HG02870 (cell line): ENCODE data around the gene ABCA5.
"Not testable (repeated sequence)": the region's sequence is repeated elsewhere in the genome, so short reads cannot be mapped to it uniquely, and the experiment has no call there.

ENCODE experiments used
- ATAC-seq: cut with Tn5 transposase; IDR thresholded peaks from one replicate; pipeline ENCODE4 v1.9.1; 2021; ENCODE audit warnings: mild to moderate bottlenecking, moderate library complexity; ENCODE audit not compliant: unreplicated experiment

ABCA5 gene

DNA sequence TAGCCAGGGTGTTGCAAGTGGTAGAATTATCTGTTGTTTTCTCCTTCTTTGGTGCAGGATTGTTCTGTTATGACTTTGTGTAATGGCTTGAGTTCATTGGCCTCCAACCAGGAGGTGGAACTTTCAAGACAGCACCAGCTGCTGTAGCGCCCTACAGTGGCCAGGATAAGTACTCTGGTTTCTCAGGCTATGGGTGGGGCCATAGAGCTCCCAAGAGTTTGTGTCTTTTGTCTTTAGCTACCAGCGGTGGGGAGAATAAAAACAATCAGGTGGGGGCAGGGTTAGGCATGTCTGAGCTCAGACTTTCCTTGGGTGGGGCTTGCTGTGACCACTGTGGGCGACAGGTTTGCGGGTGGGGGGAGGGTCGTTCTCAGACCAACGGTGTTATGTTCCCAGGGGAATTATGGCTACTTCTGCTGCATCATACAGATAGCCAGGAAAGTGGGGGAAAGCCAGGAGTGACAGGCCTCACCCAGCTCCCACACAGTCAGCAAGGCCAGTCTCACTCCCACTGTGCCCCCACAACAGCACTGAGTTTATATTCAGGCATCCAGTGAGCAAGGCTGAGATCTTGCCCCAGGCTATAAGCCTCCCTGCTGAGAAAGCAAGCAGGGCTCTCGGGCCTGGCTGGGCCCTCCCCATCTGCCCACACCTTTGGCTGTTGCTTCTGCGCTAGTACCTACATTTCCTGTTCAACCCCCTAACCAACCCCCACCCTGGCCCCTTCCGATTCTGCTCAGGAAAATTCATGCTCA lies 113.7 kb downstream of the ABCA5 start:
- no peak for ATAC-seq

DNA sequence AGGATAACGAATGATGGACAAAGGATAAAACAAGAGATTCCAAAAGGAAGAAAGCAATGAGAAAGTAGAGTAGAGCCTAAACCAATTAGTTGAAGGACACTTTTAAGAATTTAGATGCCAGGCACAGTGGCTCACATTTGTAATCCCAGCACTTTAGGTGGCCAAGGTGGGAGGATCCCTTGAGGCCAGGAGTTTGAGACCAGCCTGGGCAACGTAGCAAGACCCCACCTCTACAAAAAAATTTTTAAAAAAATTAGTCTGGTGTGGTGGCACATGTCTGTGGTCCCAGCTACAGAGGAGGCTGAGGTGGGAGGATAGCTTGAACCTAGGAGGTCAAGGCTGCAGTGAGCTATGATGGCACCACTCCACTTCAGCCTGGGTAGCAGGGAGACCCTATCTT lies 118.3 kb downstream of the ABCA5 start:
- ATAC-seq, result no peak

DNA sequence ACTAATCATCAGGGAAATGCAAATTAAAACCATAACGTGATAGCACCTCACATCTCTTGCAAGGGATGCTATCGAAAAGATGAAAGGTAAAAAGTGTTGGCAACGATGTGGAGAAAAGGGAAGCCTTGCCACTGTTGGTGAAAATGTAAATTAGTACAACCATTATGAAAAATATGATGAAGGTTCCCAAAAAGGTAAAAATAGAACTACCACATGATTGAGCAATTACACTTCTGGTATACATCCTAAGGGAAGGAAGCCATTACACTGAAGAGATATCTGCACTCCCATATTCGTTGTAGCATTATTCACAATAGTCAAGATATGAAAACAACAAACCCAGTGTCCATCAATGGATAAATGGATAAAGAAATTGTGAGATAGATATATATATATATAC lies 119.8 kb downstream of the ABCA5 start:
- ATAC-seq, result no peak

DNA sequence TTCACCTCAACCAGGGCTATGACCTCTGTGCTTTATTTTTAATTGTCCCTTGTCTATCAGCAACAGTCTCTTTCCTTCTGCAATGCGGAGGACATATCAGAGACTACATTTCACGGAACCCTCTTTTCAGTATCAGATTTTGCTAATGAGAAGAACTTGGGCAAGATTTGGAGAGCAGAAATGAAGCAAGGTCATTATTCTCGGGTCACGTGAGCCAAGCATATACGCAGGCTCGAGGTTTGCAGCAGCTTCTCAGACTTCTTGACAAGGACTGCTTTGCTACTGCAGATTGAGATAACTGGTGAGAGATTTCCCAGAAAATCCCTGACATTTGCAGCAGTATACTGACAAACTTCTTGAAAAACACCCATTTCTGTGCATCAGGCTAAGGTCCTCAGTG lies 128.7 kb downstream of the ABCA5 start:
- ATAC-seq, result no peak

DNA sequence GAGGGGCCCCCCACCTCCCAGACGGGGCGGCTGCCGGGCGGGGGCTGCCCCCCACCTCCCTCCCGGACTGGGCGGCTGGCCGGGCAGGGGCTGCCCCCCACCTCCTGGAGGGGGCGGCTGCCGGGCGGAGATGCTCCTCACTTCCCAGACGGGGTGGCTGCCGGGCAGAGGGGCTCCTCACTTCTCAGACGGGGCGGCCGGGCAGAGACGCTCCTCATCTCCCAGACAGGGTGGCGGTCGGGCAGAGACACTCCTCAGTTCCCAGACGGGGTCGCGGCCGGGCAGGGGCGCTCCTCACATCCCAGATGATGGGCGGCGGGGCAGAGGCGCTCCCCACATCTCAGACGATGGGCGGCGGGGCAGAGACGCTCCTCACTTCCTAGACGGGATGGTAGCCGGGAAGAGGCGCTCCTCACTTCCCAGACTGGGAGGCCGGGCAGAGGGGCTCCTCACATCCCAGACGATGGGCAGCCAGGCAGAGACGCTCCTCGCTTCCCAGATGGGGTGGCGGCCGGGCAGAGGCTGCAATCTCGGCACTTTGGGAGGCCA lies 130.8 kb downstream of the ABCA5 start:
- not testable (repeated sequence) for ATAC-seq
